Measurements from ENCODE around the gene CYTH1.
A peak's percentile ranks its signal among the peaks of the same experiment; 100 is the strongest.

- TF ChIP-seq, protein P1, sequence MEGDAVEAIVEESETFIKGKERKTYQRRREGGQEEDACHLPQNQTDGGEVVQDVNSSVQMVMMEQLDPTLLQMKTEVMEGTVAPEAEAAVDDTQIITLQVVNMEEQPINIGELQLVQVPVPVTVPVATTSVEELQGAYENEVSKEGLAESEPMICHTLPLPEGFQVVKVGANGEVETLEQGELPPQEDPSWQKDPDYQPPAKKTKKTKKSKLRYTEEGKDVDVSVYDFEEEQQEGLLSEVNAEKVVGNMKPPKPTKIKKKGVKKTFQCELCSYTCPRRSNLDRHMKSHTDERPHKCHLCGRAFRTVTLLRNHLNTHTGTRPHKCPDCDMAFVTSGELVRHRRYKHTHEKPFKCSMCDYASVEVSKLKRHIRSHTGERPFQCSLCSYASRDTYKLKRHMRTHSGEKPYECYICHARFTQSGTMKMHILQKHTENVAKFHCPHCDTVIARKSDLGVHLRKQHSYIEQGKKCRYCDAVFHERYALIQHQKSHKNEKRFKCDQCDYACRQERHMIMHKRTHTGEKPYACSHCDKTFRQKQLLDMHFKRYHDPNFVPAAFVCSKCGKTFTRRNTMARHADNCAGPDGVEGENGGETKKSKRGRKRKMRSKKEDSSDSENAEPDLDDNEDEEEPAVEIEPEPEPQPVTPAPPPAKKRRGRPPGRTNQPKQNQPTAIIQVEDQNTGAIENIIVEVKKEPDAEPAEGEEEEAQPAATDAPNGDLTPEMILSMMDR (IDR thresholded peaks at IDR 0.05): no peak
- TF ChIP-seq EP300 (IDR thresholded peaks at IDR 0.05): no peak
- peak in 2 of 4 donors; percentile 45 to 73 for TF ChIP-seq POLR2A (IDR thresholded peaks at IDR 0.05)
- peak in 1 of 2 donors; percentile 18 for TF ChIP-seq POLR2AphosphoS5 (IDR thresholded peaks at IDR 0.05)
These were observed 775 bp downstream of the CYTH1 start for GRCh38 chr17:78781104-78781892.

Measured in upper lobe of left lung (tissue), 4 donors.